COR-L47 (cell line): ENCODE data around the gene PCDHA12.
"Not testable (repeated sequence)": the region's sequence is repeated elsewhere in the genome, so short reads cannot be mapped to it uniquely, and the experiment has no call there.

Experiments used
- DNase-seq: peaks from one replicate; lab custom pipeline; 2025; lab: John Stamatoyannopoulos, UW

Gene PCDHA12

GRCh38 chr5:140875085-140876065 is at the start of gene PCDHA12:
PCDHA12 (plus strand) TSS chr5:140875308; CDS start chr5:140875473, 165 bp downstream.
- no peak for DNase-seq

- DNase-seq, result no peak
Observed at GRCh38 chr5:140827704-140828361, 47.3 kb upstream of the PCDHA12 start, which contains the start of gene PCDHA6. PCDHA6 (plus strand) TSS chr5:140827960; CDS start chr5:140828092, 132 bp downstream.

GRCh38 chr5:140828362-140828737 is 46.8 kb upstream of the PCDHA12 start:
- no peak for DNase-seq

- not testable (repeated sequence) for DNase-seq
Observed at GRCh38 chr5:140829511-140830501, 45.3 kb upstream of the PCDHA12 start.

GRCh38 chr5:140833993-140834392 is 41.1 kb upstream of the PCDHA12 start, which contains the start of gene PCDHA7:
PCDHA7 (plus strand) TSS chr5:140834269; CDS start chr5:140834384, 115 bp downstream.
- no peak for DNase-seq

- DNase-seq, result not testable (repeated sequence)
Observed at GRCh38 chr5:140834439-140835008, 40.6 kb upstream of the PCDHA12 start.

- no peak for DNase-seq
Observed at GRCh38 chr5:140835622-140836510, 39.2 kb upstream of the PCDHA12 start.

GRCh38 chr5:140840978-140841962 is 33.8 kb upstream of the PCDHA12 start, which contains the start of gene PCDHA8:
PCDHA8 (plus strand) TSS chr5:140841187; CDS start chr5:140841322, 135 bp downstream.
- DNase-seq, result no peak

GRCh38 chr5:140842798-140843733 is 32.0 kb upstream of the PCDHA12 start:
- no peak for DNase-seq

- DNase-seq, result not testable (repeated sequence)
Observed at GRCh38 chr5:140848139-140849102, 26.7 kb upstream of the PCDHA12 start, which contains the start of gene PCDHA9. PCDHA9 (plus strand) TSS chr5:140848382; CDS start chr5:140848496, 114 bp downstream.

- not testable (repeated sequence) for DNase-seq
Observed at GRCh38 chr5:140849831-140850634, 25.1 kb upstream of the PCDHA12 start.

GRCh38 chr5:140855772-140856674 is 19.1 kb upstream of the PCDHA12 start, which contains the start of gene PCDHA10:
PCDHA10 (plus strand) TSS chr5:140855897; CDS start chr5:140856049, 152 bp downstream.
- DNase-seq, result no peak

GRCh38 chr5:140857177-140857986 is 17.7 kb upstream of the PCDHA12 start:
- DNase-seq, result no peak

GRCh38 chr5:140857987-140858240 is 17.2 kb upstream of the PCDHA12 start:
- DNase-seq, result no peak
